ENCODE measurements around the gene TTC16. TPM values are rescaled to one million over a fixed set of nuclear protein-coding genes. Genes with fewer than 3 reads are reported as not detected.

Gene TTC16
- total and polyA plus RNA-seq, 2 donors (not counting 3 experiments of a cell fraction or from before 2014, with no cell fraction given), result not detected

- Histone ChIP-seq H3K79me2 (ENCODE audit: control insufficient read depth, insufficient read depth, low read length) (peaks cover 5% of the 10 kb centered on the region), H3K4me1 (ENCODE audit: control insufficient read depth, extremely low read depth, insufficient read depth, low read length) (peaks cover 5% of the 10 kb centered on the region), H3K4me2 (ENCODE audit: insufficient read depth, low read length) (no peak overlapping the region), H3K9me3 (replicated peaks; ENCODE audit: control insufficient read depth, insufficient read depth, low read length) (no peaks in the 10 kb centered on the region), H3K36me3 (ENCODE audit: control insufficient read depth in 2 of 2, extremely low read depth in 1 of 2, insufficient read depth in 2 of 2, low read length in 2 of 2) (no peaks in the 10 kb centered on the region), H3K27ac (ENCODE audit: insufficient read depth, low read depth, low read length) (no peak overlapping the region), H3K4me3 (replicated peaks in 1 of 3; ENCODE audit: insufficient read depth in 1 of 3, low read depth in 1 of 3, low read length in 3 of 3) (no peak overlapping the region), H2AFZ (ENCODE audit: low read depth, low read length) (no peak overlapping the region), H3K27me3 (ENCODE audit: control insufficient read depth in 2 of 2, insufficient read depth in 2 of 2, low read length in 2 of 2) (no peaks in the 10 kb centered on the region), H4K20me1 (replicated peaks; ENCODE audit: control insufficient read depth, extremely low read depth, insufficient read depth, low read length) (no peaks in the 10 kb centered on the region), H3K9me1 (replicated peaks; ENCODE audit: control insufficient read depth, extremely low read depth, insufficient read depth, low read length) (no peaks in the 10 kb centered on the region), H3K9ac (replicated peaks; ENCODE audit: extremely low read depth, insufficient read depth, low read length) (no peak overlapping the region)
- FAIRE-seq, result no peak
- POLR2A ChIA-PET, result no interaction called here
- DNase-seq (ENCODE audit: low read depth, low spot score), result no peak
- no peak for TF ChIP-seq MYC (IDR thresholded peaks at IDR 0.05; ENCODE audit: low read depth, low read length)
- TF ChIP-seq GATA2 (IDR thresholded peaks at IDR 0.05; ENCODE audit: insufficient read depth, insufficient read length, low read depth, low read length), result no peak
- no peak for TF ChIP-seq CTCF (IDR thresholded peaks at IDR 0.05; ENCODE audit: extremely low read depth in 1 of 2, insufficient read depth in 1 of 2, low read depth in 1 of 2, low read length in 2 of 2)
- TF ChIP-seq MAX (IDR thresholded peaks at IDR 0.05; ENCODE audit: insufficient read depth, insufficient read length), result no peak
- no peak for TF ChIP-seq POLR2A (IDR thresholded peaks at IDR 0.05; ENCODE audit: low read depth, low read length)
- TF ChIP-seq JUN (IDR thresholded peaks at IDR 0.05; ENCODE audit: borderline replicate concordance, insufficient read depth, insufficient read length, low read depth), result no peak
- no peak for TF ChIP-seq FOS (IDR thresholded peaks at IDR 0.05; ENCODE audit: borderline replicate concordance, insufficient read depth, low read length)
- TF ChIP-seq POLR2AphosphoS5 (IDR thresholded peaks at IDR 0.05; ENCODE audit: insufficient read depth, low read depth, low read length), result no peak
- TF ChIP-seq EZH2 (IDR thresholded peaks at IDR 0.05; ENCODE audit: borderline replicate concordance, low read depth, low read length, severe bottlenecking), result no peak
- intact Hi-C loops (cut with micrococcal nuclease) (no loop called here), dilution Hi-C loops (cut with MboI; ENCODE audit: extremely low pct_ligation_motif_present, low sequenced_read_pairs) (no loop called here)
- CTCF ChIA-PET, result interaction anchor here (3.3 kb wide), 1 partner anchor 22 kb away, joined by 9 read pairs; the partner anchor contains the start of gene TOR2A
- no TSS peak for BruUV-seq (replicated peaks)
Observed at GRCh38 chr9:127712371-127712770, 3.5 kb upstream of the TTC16 start.
